Adrenal gland (tissue), 5 donors: ENCODE results near the gene PRKN.

ENCODE experiments used
- CTCF ChIP-seq, 6 experiments: fragments of 450-650 bp in 4 of 6; fragments of 200-600 bp in 2 of 6; sonication (generic) in 1 of 6; IDR thresholded peaks; 1 replicate in 5 of 6; 2 replicates in 1 of 6; pipeline versions ENCODE4 v1.5.1 to v1.8.0; 2016 to 2021; ENCODE audit warnings: antibody characterized with exemption in 6 of 6, mild to moderate bottlenecking in 2 of 6, moderate library complexity in 1 of 6
- POLR2A ChIP-seq, 2 donors: fragments of 450-650 bp; IDR thresholded peaks; one replicate each; pipeline ENCODE4 v1.6.1; 2017; ENCODE audit warnings: antibody characterized with exemption in 2 of 2, mild to moderate bottlenecking in 2 of 2, moderate library complexity in 1 of 2
- donor health status: DM: no; HTN: no; CAD: no.

GRCh38 chr6:162387718-162388382 lies 339.7 kb downstream of the PRKN start:
- TF ChIP-seq CTCF (IDR thresholded peaks at IDR 0.05) (no peak), POLR2A (IDR thresholded peaks at IDR 0.05) (no peak)
